Measurements from ENCODE around the gene SPTBN4. TPM values are rescaled to one million over a fixed set of nuclear protein-coding genes. Genes with fewer than 3 reads are reported as not detected.

The SPTBN4 gene
- total and polyA plus RNA-seq, 8 donors = 1.4 to 18.1 (median 2.2) TPM; not detected in 1

GRCh38 chr19:40419780-40420179 is 47.0 kb upstream of the SPTBN4 start:
- intact Hi-C loops (cut with DNase I; ENCODE audit: low total_unique reads) = no loop called here
- TF ChIP-seq POLR2A (IDR thresholded peaks at IDR 0.05) (no peak), CTCF (IDR thresholded peaks at IDR 0.05) (no peak), EP300 (IDR thresholded peaks at IDR 0.05) (no peak), POLR2AphosphoS5 (IDR thresholded peaks at IDR 0.05) (no peak)

DNA sequence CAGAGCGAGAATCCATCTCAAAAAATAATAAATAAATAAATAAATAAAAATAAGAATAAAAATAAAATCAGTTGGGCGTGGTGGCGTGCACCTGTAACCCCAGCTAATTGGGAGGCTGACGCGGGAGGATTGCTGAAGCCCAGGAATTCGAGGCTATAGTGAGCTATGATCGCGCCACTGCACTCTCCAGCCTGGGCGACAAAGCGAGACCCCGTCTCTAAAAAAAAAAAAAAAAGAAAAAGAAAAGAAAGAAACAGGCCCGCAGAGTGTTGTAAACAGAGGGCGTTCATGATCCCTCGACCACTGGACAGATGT is 46.4 kb upstream of the SPTBN4 start:
- Histone ChIP-seq H3K9me3 (no peaks in the 10 kb centered on the region), H3K27ac (peak overlapping the region; percentile 98 to 100 (median 99)), H3K4me3 (peak overlapping the region; percentile 42 to 63 (median 54)), H3K36me3 (peaks cover 12 to 13% (median 12%) of the 10 kb centered on the region in 4 donors), H3K27me3 (no peaks in the 10 kb centered on the region), H3K4me1 (peaks cover 42 to 56% (median 46%) of the 10 kb centered on the region in 4 donors)
- intact Hi-C loops (cut with DNase I; ENCODE audit: low total_unique reads) = no loop called here
- TF ChIP-seq EP300 (IDR thresholded peaks at IDR 0.05) (no peak), POLR2A (IDR thresholded peaks at IDR 0.05) (no peak), POLR2AphosphoS5 (IDR thresholded peaks at IDR 0.05) (no peak), CTCF (IDR thresholded peaks at IDR 0.05) (no peak)
- DNase-seq = no peak
- 54 to 58% (median 57%) methylated on average over 14 of the region's 14 CpGs for WGBS, 5 donors

More at GRCh38 chr19:40419780-40420179, 47.0 kb upstream of the SPTBN4 start:
- no peak for DNase-seq
- H3K4me1 ChIP-seq = peaks cover 42 to 59% (median 46%) of the 10 kb centered on the region in 4 donors
- H3K27me3 ChIP-seq = no peaks in the 10 kb centered on the region
- H3K4me3 ChIP-seq = no peak overlapping the region
- 83 to 95% (median 89%) methylated on average over 5 of the region's 5 CpGs for WGBS, 5 donors
- peaks cover 12 to 13% (median 12%) of the 10 kb centered on the region in 4 donors for H3K36me3 ChIP-seq
- no peaks in the 10 kb centered on the region for H3K9me3 ChIP-seq
- peak overlapping the region in 4 of 5 donors; percentile 98 to 100 (median 100) for H3K27ac ChIP-seq

- peaks cover 42 to 56% (median 47%) of the 10 kb centered on the region in 4 donors for H3K4me1 ChIP-seq
- H3K9me3 ChIP-seq = no peaks in the 10 kb centered on the region
- intact Hi-C loops (cut with DNase I; ENCODE audit: low total_unique reads) = no loop called here
- peak overlapping the region; percentile 98 to 100 (median 99) for H3K27ac ChIP-seq
- H3K36me3 ChIP-seq = peaks cover 12 to 13% (median 12%) of the 10 kb centered on the region in 4 donors
- no peak for TF ChIP-seq EP300 (IDR thresholded peaks at IDR 0.05)
- TF ChIP-seq CTCF (IDR thresholded peaks at IDR 0.05) = peak in 6 of 7 experiments; percentile 4 to 96 (median 89)
- peak in 2 of 4 donors; percentile 81 to 93 for TF ChIP-seq POLR2A (IDR thresholded peaks at IDR 0.05)
- peak; percentile 96 to 99 (median 97) for TF ChIP-seq POLR2AphosphoS5 (IDR thresholded peaks at IDR 0.05)
- DNase-seq = peak; percentile 95 to 98
- 1 to 3% (median 1%) methylated on average over 47 to 56 of the region's 56 CpGs for WGBS, 5 donors
- H3K27me3 ChIP-seq = no peaks in the 10 kb centered on the region
- H3K4me3 ChIP-seq = peak overlapping the region; percentile 42 to 63 (median 54)
Measured at GRCh38 chr19:40420766-40421765, 45.7 kb upstream of the SPTBN4 start.

GRCh38 chr19:40421993-40422747 is 44.6 kb upstream of the SPTBN4 start:
- WGBS, 5 donors = 38 to 59% (median 42%) methylated on average over 16 of the region's 16 CpGs
- Histone ChIP-seq H3K4me3 (peak overlapping the region in 3 of 4 donors; percentile 49 to 67 (median 60)), H3K27me3 (no peaks in the 10 kb centered on the region), H3K27ac (peak overlapping the region; percentile 98 to 100 (median 99)), H3K4me1 (peaks cover 37 to 58% (median 47%) of the 10 kb centered on the region in 4 donors), H3K9me3 (no peaks in the 10 kb centered on the region), H3K36me3 (peaks cover 12 to 13% (median 12%) of the 10 kb centered on the region in 4 donors)
- intact Hi-C loops (cut with DNase I; ENCODE audit: low total_unique reads) = no loop called here
- DNase-seq = no peak
- TF ChIP-seq POLR2A (IDR thresholded peaks at IDR 0.05) (no peak), POLR2AphosphoS5 (IDR thresholded peaks at IDR 0.05) (peak in 1 of 3 donors; percentile 18)
